Measurements from ENCODE around the gene SH3PXD2A.

DNA sequence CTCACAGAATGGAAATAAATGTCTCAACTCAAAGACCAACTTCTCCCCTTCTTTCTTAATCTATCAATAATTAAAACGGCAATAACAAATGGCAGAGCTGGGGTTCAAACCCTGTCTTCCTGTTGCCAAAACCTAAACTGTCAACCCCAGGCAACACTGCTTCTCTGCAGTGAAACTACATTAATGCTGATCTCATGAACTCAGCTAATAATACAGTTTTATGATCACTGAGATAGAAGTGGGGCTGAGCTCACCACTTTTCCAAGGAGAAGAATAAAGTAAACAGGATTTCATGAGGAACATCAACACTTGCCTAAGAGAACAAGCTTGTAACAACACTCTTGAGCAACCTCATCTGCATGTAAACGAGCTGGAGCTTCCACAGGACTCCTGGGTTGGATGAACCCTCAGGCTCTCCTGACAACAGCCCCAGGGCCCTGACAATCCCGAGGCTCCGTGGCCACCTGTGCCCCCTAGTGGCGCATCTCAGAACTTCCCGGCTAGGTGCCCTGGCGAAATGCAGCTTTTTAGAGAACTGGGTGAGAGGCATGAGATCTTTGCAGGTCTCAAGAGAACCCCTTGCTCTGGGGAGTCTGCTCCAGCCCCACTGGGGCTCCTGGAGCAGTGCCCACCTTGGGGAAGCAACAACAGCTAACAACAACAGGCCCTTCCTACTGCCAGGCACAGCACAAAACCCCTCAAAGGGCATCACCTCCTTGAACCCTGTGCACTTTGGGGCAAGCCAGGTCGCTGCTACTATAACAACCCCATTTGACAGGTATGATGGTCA lies 169.3 kb downstream of the SH3PXD2A start:
- peak in 1 of 3 donors; percentile 86 for TF ChIP-seq CTCF (IDR thresholded peaks at IDR 0.05)
- no peak for TF ChIP-seq POLR2A (IDR thresholded peaks at IDR 0.05)
